AG10803 (cell line): ENCODE measurements around the gene MMADHC.

ENCODE experiments used
- DNase-seq: peaks from one replicate; pipeline ENCODE4 v3.0.0; 2010; ENCODE audit warnings: low read depth
- H3K4me3 ChIP-seq: 2 replicates; pipeline ENCODE4 v1.5.1; 2011; ENCODE audit warnings: mild to moderate bottlenecking, low read length, control low read depth
- CTCF ChIP-seq: conservative IDR thresholded peaks from 2 replicates; pipeline ENCODE4 v1.5.1; 2011; ENCODE audit warnings: mild to moderate bottlenecking, low read length, control low read depth, inconsistent platforms

MMADHC gene

GRCh38 chr2:149587220-149587949 is at the start of gene MMADHC:
Gene MMADHC, minus strand, starts transcription at chr2:149587775. Its CDS starts 678 bp downstream, at chr2:149587097.
- TF ChIP-seq CTCF: no peak
- DNase-seq: peak; percentile 96
- peak within 1 kb of the TSS; percentile 93 for H3K4me3 ChIP-seq

- no peak for TF ChIP-seq CTCF
- H3K4me3 ChIP-seq: no peak overlapping the region
- no peak for DNase-seq
Measured at GRCh38 chr2:149634103-149634502, 46.5 kb upstream of the MMADHC start.

- no peak for DNase-seq
- no peak for TF ChIP-seq CTCF
- H3K4me3 ChIP-seq: no peak overlapping the region
Measured at GRCh38 chr2:149630445-149630844, 42.9 kb upstream of the MMADHC start.

- H3K4me3 ChIP-seq: no peak overlapping the region
- peak; percentile 27 for DNase-seq
- no peak for TF ChIP-seq CTCF
Measured at GRCh38 chr2:149629026-149629425, 41.5 kb upstream of the MMADHC start.

- H3K4me3 ChIP-seq: no peak overlapping the region
- no peak for DNase-seq
- no peak for TF ChIP-seq CTCF
Measured at GRCh38 chr2:149627111-149627801, 39.7 kb upstream of the MMADHC start.

- DNase-seq: no peak
- TF ChIP-seq CTCF: no peak
- no peak overlapping the region for H3K4me3 ChIP-seq
Measured at GRCh38 chr2:149625671-149626070, 38.1 kb upstream of the MMADHC start.

GRCh38 chr2:149625271-149625670 is 37.7 kb upstream of the MMADHC start:
- DNase-seq: no peak
- H3K4me3 ChIP-seq: no peak overlapping the region
- no peak for TF ChIP-seq CTCF
